GM12875 (cell line): Measurements from ENCODE around the gene CTIF.
"Not testable (repeated sequence)": the region's sequence is repeated elsewhere in the genome, so short reads cannot be mapped to it uniquely, and the experiment has no call there.

Experiments used
- H3K4me3 ChIP-seq: one replicate; pipeline ENCODE4 v1.5.1; 2011; ENCODE audit warnings: low read depth, low read length, control low read depth
- TF ChIP-seq, protein P1 (sequence below): IDR thresholded peaks from 2 replicates; pipeline ENCODE4 v1.5.1; 2011; ENCODE audit warnings: low read depth, mild to moderate bottlenecking, control low read depth, inconsistent platforms, low read length, moderate library complexity, borderline replicate concordance; ENCODE audit not compliant: insufficient read depth

The CTIF gene

GRCh38 chr18:48642503-48642902 is 103.7 kb downstream of the CTIF start:
- TF ChIP-seq, protein P1, sequence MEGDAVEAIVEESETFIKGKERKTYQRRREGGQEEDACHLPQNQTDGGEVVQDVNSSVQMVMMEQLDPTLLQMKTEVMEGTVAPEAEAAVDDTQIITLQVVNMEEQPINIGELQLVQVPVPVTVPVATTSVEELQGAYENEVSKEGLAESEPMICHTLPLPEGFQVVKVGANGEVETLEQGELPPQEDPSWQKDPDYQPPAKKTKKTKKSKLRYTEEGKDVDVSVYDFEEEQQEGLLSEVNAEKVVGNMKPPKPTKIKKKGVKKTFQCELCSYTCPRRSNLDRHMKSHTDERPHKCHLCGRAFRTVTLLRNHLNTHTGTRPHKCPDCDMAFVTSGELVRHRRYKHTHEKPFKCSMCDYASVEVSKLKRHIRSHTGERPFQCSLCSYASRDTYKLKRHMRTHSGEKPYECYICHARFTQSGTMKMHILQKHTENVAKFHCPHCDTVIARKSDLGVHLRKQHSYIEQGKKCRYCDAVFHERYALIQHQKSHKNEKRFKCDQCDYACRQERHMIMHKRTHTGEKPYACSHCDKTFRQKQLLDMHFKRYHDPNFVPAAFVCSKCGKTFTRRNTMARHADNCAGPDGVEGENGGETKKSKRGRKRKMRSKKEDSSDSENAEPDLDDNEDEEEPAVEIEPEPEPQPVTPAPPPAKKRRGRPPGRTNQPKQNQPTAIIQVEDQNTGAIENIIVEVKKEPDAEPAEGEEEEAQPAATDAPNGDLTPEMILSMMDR: no peak
- H3K4me3 ChIP-seq: no peak overlapping the region

- H3K4me3 ChIP-seq: no peak overlapping the region
- TF ChIP-seq, protein P1: no peak
These were observed 104.4 kb downstream of the CTIF start for GRCh38 chr18:48643262-48643661.

- H3K4me3 ChIP-seq: no peak overlapping the region
- TF ChIP-seq, protein P1: no peak
These were observed 105.2 kb downstream of the CTIF start for GRCh38 chr18:48644029-48644428.

GRCh38 chr18:48645427-48646002 is 106.7 kb downstream of the CTIF start:
- H3K4me3 ChIP-seq: no peak overlapping the region
- TF ChIP-seq, protein P1: no peak

- TF ChIP-seq, protein P1: no peak
- H3K4me3 ChIP-seq: no peak overlapping the region
These were observed 108.1 kb downstream of the CTIF start for GRCh38 chr18:48646976-48647375.

GRCh38 chr18:48649231-48649630 is 110.4 kb downstream of the CTIF start:
- TF ChIP-seq, protein P1: no peak
- no peak overlapping the region for H3K4me3 ChIP-seq

GRCh38 chr18:48654591-48654990 is 115.8 kb downstream of the CTIF start:
- H3K4me3 ChIP-seq: not testable (repeated sequence)

GRCh38 chr18:48655508-48655907 is 116.7 kb downstream of the CTIF start:
- TF ChIP-seq, protein P1: no peak

More at GRCh38 chr18:48655508-48655907, 116.7 kb downstream of the CTIF start:
- no peak overlapping the region for H3K4me3 ChIP-seq
